ENCODE results near the gene PRKCE. TPM values are rescaled to one million over a fixed set of nuclear protein-coding genes. Genes with fewer than 3 reads are reported as not detected.

PRKCE gene
- total RNA-seq, 1 experiment from 2014 or later: 12.1 TPM

DNA sequence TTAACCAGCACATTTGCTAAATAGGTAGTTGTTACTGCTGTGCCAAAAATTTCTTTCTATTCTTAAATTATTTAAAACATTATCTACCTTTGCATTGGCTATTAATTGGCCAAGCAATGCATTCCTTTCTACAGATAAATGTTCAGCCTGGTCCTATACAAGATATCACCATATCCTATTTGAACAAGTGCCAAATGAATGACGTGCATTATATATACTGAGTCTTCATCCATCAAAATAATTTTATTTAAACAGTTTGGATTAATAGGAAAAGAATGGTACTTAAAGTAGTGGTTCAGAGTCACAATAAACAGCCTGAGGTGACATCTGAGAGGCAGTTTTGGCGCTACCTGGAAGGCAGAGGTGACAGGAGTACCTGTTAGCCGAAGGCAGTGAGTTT lies 415.6 kb downstream of the PRKCE start:
- BruUV-seq (replicated peaks): no TSS peak
- no peak for TF ChIP-seq CTCF (IDR thresholded peaks at IDR 0.05; ENCODE audit: unreplicated experiment)
- POLR2A ChIA-PET: no interaction called here
- peaks cover 26% of the 10 kb centered on the region for H3K4me1 Mint-ChIP-seq (ENCODE audit: insufficient read depth, unreplicated experiment)
- no peaks in the 10 kb centered on the region for H3K36me3 Mint-ChIP-seq (ENCODE audit: insufficient read depth, unreplicated experiment)
- H3K27ac Mint-ChIP-seq (ENCODE audit: low read depth, unreplicated experiment): no peak overlapping the region
- intact Hi-C loops (cut with micrococcal nuclease): loop anchor here (5.0 kb wide), 1 partner anchor 105 kb away; no protein-coding TSS in a partner anchor
- no peak overlapping the region for H3K4me3 Mint-ChIP-seq (ENCODE audit: unreplicated experiment)
- CTCF ChIA-PET: no interaction called here
- no peaks in the 10 kb centered on the region for H3K27me3 Mint-ChIP-seq (ENCODE audit: insufficient read depth, unreplicated experiment)
- no peaks in the 10 kb centered on the region for H3K9me3 Mint-ChIP-seq (ENCODE audit: unreplicated experiment)
- DNase-seq (ENCODE audit: unreplicated experiment): no peak

GRCh38 chr2:46067501-46068305 lies 416.2 kb downstream of the PRKCE start:
- peak overlapping the region; percentile 25 for H3K27ac Mint-ChIP-seq (ENCODE audit: low read depth, unreplicated experiment)
- intact Hi-C loops (cut with micrococcal nuclease): loop anchor here (5.0 kb wide), 1 partner anchor 105 kb away; no protein-coding TSS in a partner anchor
- no peaks in the 10 kb centered on the region for H3K27me3 Mint-ChIP-seq (ENCODE audit: insufficient read depth, unreplicated experiment)
- BruUV-seq (replicated peaks): no TSS peak
- H3K4me1 Mint-ChIP-seq (ENCODE audit: insufficient read depth, unreplicated experiment): peaks cover 26% of the 10 kb centered on the region
- TF ChIP-seq CTCF (IDR thresholded peaks at IDR 0.05; ENCODE audit: unreplicated experiment): no peak
- POLR2A ChIA-PET: no interaction called here
- no peaks in the 10 kb centered on the region for H3K36me3 Mint-ChIP-seq (ENCODE audit: insufficient read depth, unreplicated experiment)
- H3K4me3 Mint-ChIP-seq (ENCODE audit: unreplicated experiment): peak overlapping the region; percentile 55
- CTCF ChIA-PET: no interaction called here
- DNase-seq (ENCODE audit: unreplicated experiment): peak; percentile 91
- no peaks in the 10 kb centered on the region for H3K9me3 Mint-ChIP-seq (ENCODE audit: unreplicated experiment)

DNA sequence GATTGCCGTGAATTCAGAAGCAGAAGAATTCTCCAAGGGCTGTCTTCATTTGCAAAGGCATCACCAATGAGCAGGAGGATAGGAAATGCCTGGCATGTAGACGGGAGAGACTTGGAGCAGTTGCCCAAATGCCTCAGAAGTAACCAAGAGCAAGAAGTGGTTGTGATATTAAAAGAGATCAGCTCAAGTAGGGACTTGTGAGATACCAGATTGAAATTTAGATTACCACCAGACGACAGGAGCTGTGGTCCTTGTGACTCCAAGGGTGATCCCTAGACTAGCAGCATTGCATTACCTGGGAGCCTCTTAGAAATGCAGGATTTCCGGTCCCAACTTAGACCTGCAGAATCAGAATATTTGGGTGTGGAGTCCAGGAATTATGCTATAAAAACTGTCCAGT lies 417.2 kb downstream of the PRKCE start:
- POLR2A ChIA-PET: no interaction called here
- Mint-ChIP-seq H3K27me3 (ENCODE audit: insufficient read depth, unreplicated experiment) (no peaks in the 10 kb centered on the region), H3K9me3 (ENCODE audit: unreplicated experiment) (no peaks in the 10 kb centered on the region), H3K4me1 (ENCODE audit: insufficient read depth, unreplicated experiment) (peaks cover 27% of the 10 kb centered on the region), H3K27ac (ENCODE audit: low read depth, unreplicated experiment) (no peak overlapping the region), H3K4me3 (ENCODE audit: unreplicated experiment) (no peak overlapping the region), H3K36me3 (ENCODE audit: insufficient read depth, unreplicated experiment) (no peaks in the 10 kb centered on the region)
- BruUV-seq (replicated peaks): no TSS peak
- intact Hi-C loops (cut with micrococcal nuclease): loop anchor here (5.0 kb wide), 1 partner anchor 104 kb away; no protein-coding TSS in a partner anchor
- no peak for DNase-seq (ENCODE audit: unreplicated experiment)
- CTCF ChIA-PET: interaction anchor here (0.6 kb wide), 1 partner anchor 69 kb away, joined by 3 read pairs; no protein-coding TSS in a partner anchor
- no peak for TF ChIP-seq CTCF (IDR thresholded peaks at IDR 0.05; ENCODE audit: unreplicated experiment)

GRCh38 chr2:46071074-46071473 lies 419.6 kb downstream of the PRKCE start:
- H3K27me3 Mint-ChIP-seq (ENCODE audit: insufficient read depth, unreplicated experiment): no peaks in the 10 kb centered on the region
- BruUV-seq (replicated peaks): no TSS peak
- H3K9me3 Mint-ChIP-seq (ENCODE audit: unreplicated experiment): no peaks in the 10 kb centered on the region
- no peak overlapping the region for H3K4me3 Mint-ChIP-seq (ENCODE audit: unreplicated experiment)
- DNase-seq (ENCODE audit: unreplicated experiment): no peak
- H3K36me3 Mint-ChIP-seq (ENCODE audit: insufficient read depth, unreplicated experiment): no peaks in the 10 kb centered on the region
- no peak for TF ChIP-seq CTCF (IDR thresholded peaks at IDR 0.05; ENCODE audit: unreplicated experiment)
- H3K27ac Mint-ChIP-seq (ENCODE audit: low read depth, unreplicated experiment): no peak overlapping the region
- H3K4me1 Mint-ChIP-seq (ENCODE audit: insufficient read depth, unreplicated experiment): peaks cover 33% of the 10 kb centered on the region
- intact Hi-C loops (cut with micrococcal nuclease): no loop called here
- ChIA-PET CTCF (interaction anchor here (0.8 to 3.4 kb wide), 4 partner anchors 8 to 101 kb away, joined by 3 to 28 read pairs (median 5); no protein-coding TSS in a partner anchor), POLR2A (interaction anchor here (0.7 to 1.5 kb wide), 2 partner anchors 100 to 705 kb away, joined by 3 read pairs; no protein-coding TSS in a partner anchor)

Data from MCF 10A (cell line).